Measurements from ENCODE around the gene RAD52. TPM values are rescaled to one million over a fixed set of nuclear protein-coding genes. Genes with fewer than 3 reads are reported as not detected.
A peak's percentile ranks its signal among the peaks of the same experiment; 100 is the strongest.

The RAD52 gene
- total RNA-seq, 1 donor from 2014 or later, result 175 TPM

GRCh38 chr12:897386-897785, 52.1 kb downstream of the RAD52 start:
- Histone ChIP-seq H3K36me3 (peaks cover 53 to 74% of the 10 kb centered on the region in 2 donors), H3K4me3 (no peak overlapping the region), H3K27ac (peak overlapping the region; percentile 72 to 75), H3K27me3 (no peaks in the 10 kb centered on the region), H3K4me1 (peaks cover 0 to 6% of the 10 kb centered on the region in 2 donors), H3K9me3 (no peaks in the 10 kb centered on the region)
- intact Hi-C loops (cut with DNase I), result no loop called here
- DNase-seq (ENCODE audit: low spot score in 2 of 2), result no peak
- no peak for TF ChIP-seq CTCF (IDR thresholded peaks at IDR 0.05)

- DNase-seq (ENCODE audit: low spot score in 2 of 2), result no peak
- Histone ChIP-seq H3K9me3 (no peaks in the 10 kb centered on the region), H3K36me3 (peaks cover 43 to 68% of the 10 kb centered on the region in 2 donors), H3K27ac (peak overlapping the region; percentile 72 to 75), H3K4me1 (peaks cover 0 to 6% of the 10 kb centered on the region in 2 donors), H3K27me3 (no peaks in the 10 kb centered on the region), H3K4me3 (peak overlapping the region in 1 of 2 donors; percentile 9)
- TF ChIP-seq CTCF (IDR thresholded peaks at IDR 0.05), result no peak
- intact Hi-C loops (cut with DNase I), result no loop called here
Measured at GRCh38 chr12:896031-896430, 53.5 kb downstream of the RAD52 start.

GRCh38 chr12:894226-894625, 55.3 kb downstream of the RAD52 start:
- no peak overlapping the region for H3K27ac ChIP-seq
- DNase-seq (ENCODE audit: low spot score in 2 of 2), result no peak
- H3K27me3 ChIP-seq, result no peaks in the 10 kb centered on the region
- H3K4me3 ChIP-seq, result no peak overlapping the region
- peaks cover 0 to 6% of the 10 kb centered on the region in 2 donors for H3K4me1 ChIP-seq
- peaks cover 44 to 69% of the 10 kb centered on the region in 2 donors for H3K36me3 ChIP-seq
- TF ChIP-seq CTCF (IDR thresholded peaks at IDR 0.05), result no peak
- intact Hi-C loops (cut with DNase I), result no loop called here
- H3K9me3 ChIP-seq, result no peaks in the 10 kb centered on the region

- DNase-seq (ENCODE audit: low spot score in 2 of 2), result no peak
- H3K27me3 ChIP-seq, result no peaks in the 10 kb centered on the region
- H3K9me3 ChIP-seq, result no peaks in the 10 kb centered on the region
- TF ChIP-seq CTCF (IDR thresholded peaks at IDR 0.05), result no peak
- intact Hi-C loops (cut with DNase I), result no loop called here
- H3K4me3 ChIP-seq, result no peak overlapping the region
- H3K36me3 ChIP-seq, result peaks cover 93 to 99% of the 10 kb centered on the region in 2 donors
- no peaks in the 10 kb centered on the region for H3K4me1 ChIP-seq
- no peak overlapping the region for H3K27ac ChIP-seq
Measured at GRCh38 chr12:886206-886605, 63.3 kb downstream of the RAD52 start.

- H3K9me3 ChIP-seq, result no peaks in the 10 kb centered on the region
- intact Hi-C loops (cut with DNase I), result no loop called here
- DNase-seq (ENCODE audit: low spot score in 2 of 2), result no peak
- no peak overlapping the region for H3K27ac ChIP-seq
- H3K4me1 ChIP-seq, result no peaks in the 10 kb centered on the region
- no peak overlapping the region for H3K4me3 ChIP-seq
- no peak for TF ChIP-seq CTCF (IDR thresholded peaks at IDR 0.05)
- H3K36me3 ChIP-seq, result peaks cover 95 to 99% of the 10 kb centered on the region in 2 donors
- no peaks in the 10 kb centered on the region for H3K27me3 ChIP-seq
Measured at GRCh38 chr12:885701-886100, 63.8 kb downstream of the RAD52 start.

All from ascending aorta (tissue), 2 donors.